ENCODE results near the gene PTPN12.
"Not testable (repeated sequence)": the region's sequence is repeated elsewhere in the genome, so short reads cannot be mapped to it uniquely, and the experiment has no call there.

Gene PTPN12

DNA sequence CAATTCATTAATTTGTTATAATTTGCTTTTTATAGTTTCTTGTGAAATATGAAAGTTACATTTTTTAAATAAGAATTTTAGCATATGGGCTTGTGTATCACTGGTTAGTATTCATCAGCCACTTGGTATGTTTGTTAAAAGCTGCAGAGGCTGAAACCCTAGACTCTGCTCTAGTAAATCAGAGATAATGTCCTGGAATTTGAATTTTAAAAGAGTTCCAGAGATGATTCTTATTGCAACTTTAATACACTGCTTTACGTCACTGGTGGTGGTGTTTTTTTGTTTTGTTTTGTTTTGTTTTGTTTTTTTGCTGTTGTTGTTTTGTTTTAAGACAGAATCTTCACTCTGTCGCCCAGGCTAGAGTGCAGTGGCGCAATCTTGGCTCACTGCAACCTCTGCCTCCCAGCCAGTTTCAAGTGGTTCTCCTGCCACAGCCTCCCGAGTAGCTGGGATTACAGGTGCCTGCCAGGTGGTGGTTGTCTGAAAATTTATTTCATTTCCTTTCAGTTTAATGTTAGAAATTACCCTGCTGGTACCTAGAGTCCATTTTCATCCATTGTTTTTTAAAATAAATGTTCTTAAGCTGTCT lies 43.8 kb downstream of the PTPN12 start:
- peaks cover 2% of the 10 kb centered on the region for H3K36me3 Mint-ChIP-seq
- no peaks in the 10 kb centered on the region for H3K4me1 Mint-ChIP-seq
- H3K4me3 Mint-ChIP-seq = no peak overlapping the region
- H3K27ac Mint-ChIP-seq = no peak overlapping the region
- H3K9me3 Mint-ChIP-seq = no peaks in the 10 kb centered on the region
- CTCF ChIA-PET = no interaction called here
- H3K27me3 Mint-ChIP-seq = no peaks in the 10 kb centered on the region
- no peak for DNase-seq

- no peak overlapping the region for H3K27ac Mint-ChIP-seq
- H3K4me3 Mint-ChIP-seq = no peak overlapping the region
- H3K4me1 Mint-ChIP-seq = no peaks in the 10 kb centered on the region
- no peaks in the 10 kb centered on the region for H3K9me3 Mint-ChIP-seq
- no peaks in the 10 kb centered on the region for H3K27me3 Mint-ChIP-seq
- CTCF ChIA-PET = no interaction called here
- H3K36me3 Mint-ChIP-seq = peaks cover 2% of the 10 kb centered on the region
- no peak for DNase-seq
Measured at GRCh38 chr7:77587272-77587671, 50.2 kb downstream of the PTPN12 start.

GRCh38 chr7:77600952-77601351 lies 63.9 kb downstream of the PTPN12 start:
- no peak overlapping the region for H3K27ac Mint-ChIP-seq
- DNase-seq = no peak
- H3K4me3 Mint-ChIP-seq = no peak overlapping the region
- H3K9me3 Mint-ChIP-seq = no peaks in the 10 kb centered on the region
- H3K4me1 Mint-ChIP-seq = no peaks in the 10 kb centered on the region
- CTCF ChIA-PET = interaction anchor here (0.5 kb wide), 1 partner anchor 165 kb away, joined by 5 read pairs; no protein-coding TSS in a partner anchor
- no peaks in the 10 kb centered on the region for H3K27me3 Mint-ChIP-seq
- H3K36me3 Mint-ChIP-seq = peaks cover 9% of the 10 kb centered on the region

DNA sequence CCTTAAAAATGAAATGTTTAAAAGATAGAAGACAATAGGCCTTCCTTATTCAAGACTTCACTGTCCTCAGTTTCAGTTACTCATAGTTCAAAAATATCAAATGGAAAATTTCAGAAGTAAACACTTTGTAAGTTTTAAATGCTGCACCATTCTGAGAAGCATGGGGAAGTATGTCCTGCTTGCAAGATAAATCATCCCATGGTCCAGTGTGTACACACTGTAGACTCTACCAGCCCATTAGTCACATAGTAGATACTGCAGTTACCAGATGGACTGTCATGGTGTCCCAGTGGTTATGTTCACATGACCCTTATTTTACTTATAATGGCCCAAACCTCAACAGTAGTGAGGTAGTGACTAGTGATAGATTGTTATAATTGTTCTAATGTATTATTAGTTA lies 69.5 kb downstream of the PTPN12 start:
- H3K27ac Mint-ChIP-seq = no peak overlapping the region
- DNase-seq = no peak
- no peaks in the 10 kb centered on the region for H3K4me1 Mint-ChIP-seq
- CTCF ChIA-PET = no interaction called here
- no peaks in the 10 kb centered on the region for H3K9me3 Mint-ChIP-seq
- H3K27me3 Mint-ChIP-seq = no peaks in the 10 kb centered on the region
- H3K4me3 Mint-ChIP-seq = no peak overlapping the region
- H3K36me3 Mint-ChIP-seq = no peaks in the 10 kb centered on the region

GRCh38 chr7:77619314-77619713 lies 82.2 kb downstream of the PTPN12 start:
- no peak for DNase-seq
- peaks cover 2% of the 10 kb centered on the region for H3K36me3 Mint-ChIP-seq
- no peaks in the 10 kb centered on the region for H3K27me3 Mint-ChIP-seq
- H3K4me1 Mint-ChIP-seq = peaks cover 6% of the 10 kb centered on the region
- CTCF ChIA-PET = no interaction called here
- no peak overlapping the region for H3K4me3 Mint-ChIP-seq
- H3K9me3 Mint-ChIP-seq = no peaks in the 10 kb centered on the region
- H3K27ac Mint-ChIP-seq = no peak overlapping the region

- no peak for DNase-seq
- no peak overlapping the region for H3K4me3 Mint-ChIP-seq
- H3K27ac Mint-ChIP-seq = no peak overlapping the region
- no peaks in the 10 kb centered on the region for H3K27me3 Mint-ChIP-seq
- peaks cover 11% of the 10 kb centered on the region for H3K36me3 Mint-ChIP-seq
- no peaks in the 10 kb centered on the region for H3K4me1 Mint-ChIP-seq
- H3K9me3 Mint-ChIP-seq = no peaks in the 10 kb centered on the region
- CTCF ChIA-PET = no interaction called here
Measured at GRCh38 chr7:77626586-77627308, 89.7 kb downstream of the PTPN12 start.

DNA sequence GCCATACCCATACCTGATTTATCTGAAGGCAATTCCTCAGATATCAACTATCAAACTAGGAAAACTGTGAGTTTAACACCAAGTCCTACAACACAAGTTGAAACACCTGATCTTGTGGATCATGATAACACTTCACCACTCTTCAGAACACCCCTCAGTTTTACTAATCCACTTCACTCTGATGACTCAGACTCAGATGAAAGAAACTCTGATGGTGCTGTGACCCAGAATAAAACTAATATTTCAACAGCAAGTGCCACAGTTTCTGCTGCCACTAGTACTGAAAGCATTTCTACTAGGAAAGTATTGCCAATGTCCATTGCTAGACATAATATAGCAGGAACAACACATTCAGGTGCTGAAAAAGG lies 90.2 kb downstream of the PTPN12 start:
- Mint-ChIP-seq H3K27me3 (no peaks in the 10 kb centered on the region), H3K27ac (no peak overlapping the region), H3K9me3 (no peaks in the 10 kb centered on the region), H3K4me1 (no peaks in the 10 kb centered on the region), H3K36me3 (peaks cover 11% of the 10 kb centered on the region), H3K4me3 (no peak overlapping the region)
- CTCF ChIA-PET = no interaction called here
- no peak for DNase-seq

DNA sequence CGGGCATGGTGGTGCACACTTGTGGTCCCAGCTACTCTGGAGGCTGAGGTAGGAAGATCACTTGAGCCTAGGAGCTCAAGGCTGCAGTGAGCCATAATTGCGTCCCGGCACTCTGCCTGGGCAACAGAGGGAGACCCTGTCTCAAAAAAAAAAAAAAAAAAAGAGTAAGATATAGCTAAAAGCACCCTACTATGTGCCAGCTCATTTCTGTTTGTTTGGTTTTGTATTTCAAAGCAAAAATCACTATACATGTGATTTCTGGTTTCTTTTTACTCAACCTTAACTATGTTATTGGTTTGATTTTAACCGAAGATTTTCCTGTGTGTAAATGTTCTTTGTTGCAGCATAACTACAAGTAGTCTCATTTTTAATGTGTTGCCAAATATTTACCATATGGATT lies 92.7 kb downstream of the PTPN12 start:
- no peaks in the 10 kb centered on the region for H3K9me3 Mint-ChIP-seq
- H3K27ac Mint-ChIP-seq = no peak overlapping the region
- H3K27me3 Mint-ChIP-seq = no peaks in the 10 kb centered on the region
- H3K36me3 Mint-ChIP-seq = peaks cover 10% of the 10 kb centered on the region
- CTCF ChIA-PET = no interaction called here
- no peak overlapping the region for H3K4me3 Mint-ChIP-seq
- H3K4me1 Mint-ChIP-seq = no peaks in the 10 kb centered on the region
- no peak for DNase-seq

GRCh38 chr7:77631820-77632219 lies 94.7 kb downstream of the PTPN12 start:
- H3K36me3 Mint-ChIP-seq = peaks cover 7% of the 10 kb centered on the region
- H3K27ac Mint-ChIP-seq = no peak overlapping the region
- CTCF ChIA-PET = interaction anchor here (0.9 to 1.9 kb wide), 2 partner anchors 20 to 26 kb away, joined by 3 to 6 read pairs; no protein-coding TSS in a partner anchor
- DNase-seq = no peak
- no peaks in the 10 kb centered on the region for H3K4me1 Mint-ChIP-seq
- no peaks in the 10 kb centered on the region for H3K9me3 Mint-ChIP-seq
- H3K4me3 Mint-ChIP-seq = no peak overlapping the region
- H3K27me3 Mint-ChIP-seq = no peaks in the 10 kb centered on the region

- Mint-ChIP-seq H3K4me1 (no peaks in the 10 kb centered on the region), H3K36me3 (peaks cover 2% of the 10 kb centered on the region), H3K27me3 (no peaks in the 10 kb centered on the region), H3K4me3 (no peak overlapping the region), H3K27ac (no peak overlapping the region), H3K9me3 (no peaks in the 10 kb centered on the region)
- CTCF ChIA-PET = no interaction called here
- no peak for DNase-seq
Measured at GRCh38 chr7:77644774-77645173, 107.7 kb downstream of the PTPN12 start.

- CTCF ChIA-PET = interaction anchor here (1.6 kb wide), 1 partner anchor 117 kb away, joined by 3 read pairs; no protein-coding TSS in a partner anchor
- Mint-ChIP-seq H3K27me3 (no peaks in the 10 kb centered on the region), H3K27ac (no peak overlapping the region), H3K4me1 (no peaks in the 10 kb centered on the region), H3K9me3 (no peaks in the 10 kb centered on the region), H3K4me3 (no peak overlapping the region), H3K36me3 (peaks cover 2% of the 10 kb centered on the region)
- DNase-seq = no peak
Measured at GRCh38 chr7:77648742-77649338, 111.7 kb downstream of the PTPN12 start.

DNA sequence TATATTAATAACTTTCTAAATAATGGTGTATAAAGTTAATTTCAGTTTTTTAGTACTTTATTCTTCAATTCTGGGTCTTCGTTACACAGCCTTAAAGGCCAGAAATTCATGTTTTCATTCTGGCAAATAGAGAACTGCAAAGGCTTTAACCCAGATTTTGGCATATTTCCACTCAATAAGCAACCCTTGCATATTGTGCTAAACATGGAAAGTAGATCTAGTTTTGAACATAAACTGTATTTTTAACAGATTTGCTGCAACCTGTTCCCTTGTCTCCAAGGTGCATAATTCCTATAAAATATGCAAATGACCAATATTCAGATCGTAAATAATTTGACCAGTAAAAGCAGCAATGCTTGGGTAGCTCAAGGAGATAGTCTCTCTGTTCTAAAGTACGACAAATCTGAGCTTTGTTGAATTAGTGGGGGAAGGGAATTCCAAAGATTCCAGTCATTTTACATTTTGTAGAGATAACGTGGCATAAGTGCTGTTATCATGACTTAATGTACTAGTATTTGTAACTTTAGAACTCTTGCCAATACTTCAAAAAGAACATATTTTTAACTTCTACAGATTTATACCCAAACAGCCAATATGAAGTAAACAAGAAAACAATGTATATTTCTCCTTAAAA lies 112.7 kb downstream of the PTPN12 start:
- no peak for DNase-seq
- no peaks in the 10 kb centered on the region for H3K27me3 Mint-ChIP-seq
- H3K36me3 Mint-ChIP-seq = no peaks in the 10 kb centered on the region
- H3K9me3 Mint-ChIP-seq = no peaks in the 10 kb centered on the region
- no peaks in the 10 kb centered on the region for H3K4me1 Mint-ChIP-seq
- H3K27ac Mint-ChIP-seq = no peak overlapping the region
- CTCF ChIA-PET = interaction anchor here (1.6 to 3.3 kb wide), 3 partner anchors 104 to 116 kb away, joined by 3 to 18 read pairs (median 15); no protein-coding TSS in a partner anchor
- H3K4me3 Mint-ChIP-seq = no peak overlapping the region

DNA sequence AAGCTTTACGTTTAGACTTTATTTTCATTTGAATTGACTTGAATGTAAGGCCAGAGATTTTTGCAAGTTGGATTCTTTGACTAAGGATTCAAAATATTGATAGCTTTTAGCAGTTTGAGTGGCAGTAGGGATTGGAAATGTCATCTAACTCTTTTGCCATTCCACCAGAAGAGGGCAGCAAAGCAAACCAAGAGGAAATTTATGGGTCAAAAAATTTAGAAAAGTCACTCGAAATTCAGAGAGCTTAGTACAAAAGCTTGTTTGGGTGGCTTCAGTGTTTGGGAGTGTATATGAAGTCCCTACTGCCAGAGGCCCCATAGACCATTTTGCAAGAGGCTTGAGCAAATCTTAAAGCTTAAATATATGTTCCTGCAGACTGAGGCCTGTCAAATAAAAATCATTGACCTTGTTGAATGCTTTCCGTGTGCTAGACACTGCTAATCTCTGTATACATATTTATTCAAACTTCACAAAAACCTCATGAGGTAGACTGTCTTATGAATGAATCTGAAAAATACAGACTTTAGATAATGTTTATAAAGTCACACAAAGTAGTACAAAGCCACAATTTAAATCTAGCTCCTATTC lies 114.6 kb downstream of the PTPN12 start:
- no peaks in the 10 kb centered on the region for H3K36me3 Mint-ChIP-seq
- H3K4me3 Mint-ChIP-seq = no peak overlapping the region
- H3K27me3 Mint-ChIP-seq = no peaks in the 10 kb centered on the region
- CTCF ChIA-PET = interaction anchor here (0.7 to 3.7 kb wide), 23 partner anchors 13 to 389 kb away, joined by 3 to 32 read pairs (median 5); no protein-coding TSS in a partner anchor
- H3K27ac Mint-ChIP-seq = no peak overlapping the region
- no peaks in the 10 kb centered on the region for H3K4me1 Mint-ChIP-seq
- H3K9me3 Mint-ChIP-seq = no peaks in the 10 kb centered on the region
- DNase-seq = peak; percentile 38

GRCh38 chr7:77652826-77653225 lies 115.7 kb downstream of the PTPN12 start:
- CTCF ChIA-PET = interaction anchor here (2.1 to 3.7 kb wide), 4 partner anchors 21 to 107 kb away, joined by 7 to 32 read pairs (median 16); no protein-coding TSS in a partner anchor
- H3K9me3 Mint-ChIP-seq, DNase-seq, H3K4me1 Mint-ChIP-seq, H3K36me3 Mint-ChIP-seq, H3K27ac Mint-ChIP-seq, H3K4me3 Mint-ChIP-seq, H3K27me3 Mint-ChIP-seq: not testable (repeated sequence)

Measured in activated naive CD4-positive, alpha-beta T cell treated with anti-CD3 and anti-CD28 coated beads, Interleukin-2, amount 10 ng/mL, durations not matched to agents 7 days and 5 days (primary cell).